GM21576 (cell line): ENCODE results near the gene NEGR1.

Experiments
- ATAC-seq: cut with Tn5 transposase; IDR thresholded peaks from one replicate; pipeline ENCODE4 v1.9.1; 2021; ENCODE audit warnings: mild to moderate bottlenecking, moderate library complexity; ENCODE audit not compliant: unreplicated experiment

Gene NEGR1

DNA sequence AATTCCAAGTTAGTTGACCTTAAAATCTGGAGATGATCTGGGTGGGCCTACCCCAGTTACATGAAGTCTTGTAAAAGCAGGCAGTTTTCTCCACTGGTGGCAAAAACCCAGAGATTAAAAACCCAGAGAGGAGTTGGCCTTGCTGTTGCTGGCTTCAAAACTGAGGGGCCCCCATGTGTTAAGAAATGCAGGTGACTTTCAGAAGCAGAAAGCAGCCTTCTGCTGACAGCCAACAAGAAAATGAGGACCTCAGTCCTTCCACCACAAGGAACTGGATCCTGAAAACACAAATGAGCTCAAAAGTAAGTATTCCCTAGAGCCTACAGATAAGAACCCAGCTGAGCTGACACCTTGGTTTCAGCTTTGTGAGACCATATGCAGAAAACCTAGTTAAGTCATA, 857.8 kb downstream of the NEGR1 start:
- ATAC-seq: no peak

DNA sequence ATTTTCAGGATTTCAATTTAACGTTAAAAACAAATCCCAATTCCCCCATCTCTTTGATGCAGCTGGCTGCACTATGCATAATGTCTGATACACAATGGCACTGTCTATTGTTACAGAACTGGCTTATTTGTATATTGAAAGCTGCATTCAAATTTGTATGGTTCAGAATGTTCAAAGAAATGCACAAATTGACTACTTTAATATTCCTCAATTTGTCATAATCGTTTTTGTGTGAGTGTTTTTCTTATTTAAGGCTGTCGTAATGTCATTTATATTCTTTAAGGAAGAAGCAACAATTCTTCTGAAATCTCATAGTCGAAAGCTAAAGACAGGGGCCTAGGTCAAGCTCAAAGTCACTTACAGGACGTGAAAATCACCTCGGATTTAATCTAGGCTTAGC, 860.1 kb downstream of the NEGR1 start:
- ATAC-seq: no peak

DNA sequence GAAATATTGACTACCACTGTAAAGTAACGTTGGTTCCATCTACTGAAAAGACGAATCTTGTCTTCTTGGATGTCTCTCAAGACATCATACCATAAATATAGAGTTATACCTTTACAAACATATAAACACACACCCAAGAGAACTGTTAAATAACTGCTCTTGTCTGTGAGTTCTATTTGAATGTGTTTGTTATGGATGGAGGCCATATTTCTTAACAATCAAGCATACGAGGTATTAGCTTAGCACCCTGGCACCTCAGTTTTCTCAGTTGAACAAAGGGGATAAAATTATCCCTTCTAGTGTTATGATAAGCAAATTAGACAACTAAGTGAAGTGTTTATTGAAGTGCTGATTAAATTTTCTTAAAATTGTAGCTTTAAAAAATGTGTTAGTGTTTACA, 864.9 kb downstream of the NEGR1 start:
- ATAC-seq: no peak

DNA sequence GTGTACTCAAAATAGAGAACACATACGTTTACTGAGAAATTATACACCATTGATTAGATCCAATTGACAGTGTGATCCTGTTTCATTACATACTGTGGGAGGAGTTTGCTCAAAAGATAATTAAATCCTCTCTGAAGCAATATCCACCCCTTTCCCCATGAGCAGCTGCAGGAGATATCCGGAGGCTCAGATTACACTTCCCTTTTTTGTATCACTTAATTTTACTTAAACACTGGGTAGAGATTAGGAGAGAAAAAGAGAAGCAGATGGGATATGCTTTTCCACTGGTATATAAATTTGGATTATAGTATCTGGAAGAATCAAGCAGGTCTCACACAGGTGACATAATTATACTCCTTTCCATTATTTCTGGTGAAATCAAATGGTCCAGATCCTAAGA, 868.2 kb downstream of the NEGR1 start:
- ATAC-seq: no peak

DNA sequence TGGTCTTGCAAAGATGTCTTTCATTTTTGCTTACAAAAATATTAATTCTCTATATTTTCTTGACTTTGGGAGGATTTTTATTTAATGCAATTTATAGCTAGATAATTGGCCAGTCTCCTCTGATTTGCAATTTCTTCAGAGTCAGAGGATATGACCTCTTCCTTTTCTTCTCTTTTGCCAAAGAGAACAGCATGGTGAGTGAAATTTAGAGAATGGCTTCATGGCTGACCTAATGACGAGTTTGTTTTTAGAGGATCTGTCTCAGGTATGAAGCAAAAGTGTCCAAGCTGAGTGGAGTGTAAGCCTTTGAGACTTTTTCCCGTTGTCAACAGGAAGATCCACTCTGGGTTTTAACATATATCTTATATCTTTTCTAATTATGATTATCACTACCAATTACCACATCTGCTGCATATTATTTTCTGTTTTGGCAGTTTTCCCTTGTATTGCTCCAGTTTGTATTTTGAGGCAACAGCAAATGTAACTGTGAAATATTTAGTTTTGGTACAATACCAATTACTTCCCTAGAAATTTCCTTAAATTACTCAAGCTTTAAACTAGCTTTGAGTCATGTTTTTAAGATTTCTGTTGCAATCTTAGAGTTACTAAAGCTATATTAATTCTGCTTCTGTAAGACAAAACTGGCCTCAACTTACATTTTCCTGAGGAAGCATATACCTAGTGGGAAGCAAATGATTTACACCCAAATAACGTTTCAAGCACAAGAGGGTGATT, 868.7 kb downstream of the NEGR1 start:
- no peak for ATAC-seq

DNA sequence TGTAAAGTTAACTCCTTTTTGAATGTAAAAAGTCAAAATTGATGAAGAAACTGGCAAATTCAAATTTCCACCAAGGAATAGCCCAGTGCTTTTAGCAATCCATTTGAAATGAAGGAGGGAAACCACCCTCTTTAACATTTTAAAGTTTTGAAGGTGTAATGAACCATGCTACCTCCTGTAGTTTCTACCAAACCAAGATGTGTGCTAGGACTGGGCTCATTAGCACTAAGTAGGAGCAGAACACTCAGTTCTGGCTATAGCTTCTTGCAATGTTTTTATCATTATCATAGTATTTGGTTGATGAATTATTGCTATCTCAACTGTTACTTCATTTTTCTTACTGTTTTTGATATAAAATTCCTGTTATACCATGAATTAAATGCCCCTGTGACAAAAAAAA, 882.3 kb downstream of the NEGR1 start:
- ATAC-seq: no peak

DNA sequence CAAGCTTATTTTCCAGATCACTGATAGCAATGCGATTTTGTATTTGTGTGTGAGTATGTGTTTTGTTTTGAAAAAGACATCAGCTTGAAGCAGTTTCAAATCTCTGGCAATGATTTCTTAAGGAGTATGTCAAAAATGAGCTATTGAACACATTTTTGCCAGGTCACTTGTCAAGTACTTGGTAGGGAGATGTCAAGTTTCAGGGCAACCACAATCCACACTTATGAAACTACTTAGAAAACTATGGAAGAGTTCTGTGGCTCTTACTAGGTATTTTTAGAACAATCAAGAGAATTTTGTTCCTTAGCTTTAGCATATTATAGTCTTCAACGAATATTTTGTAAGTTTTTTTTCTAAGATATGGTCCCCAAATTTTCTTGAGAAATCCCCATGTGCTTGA, 882.7 kb downstream of the NEGR1 start:
- ATAC-seq: no peak

DNA sequence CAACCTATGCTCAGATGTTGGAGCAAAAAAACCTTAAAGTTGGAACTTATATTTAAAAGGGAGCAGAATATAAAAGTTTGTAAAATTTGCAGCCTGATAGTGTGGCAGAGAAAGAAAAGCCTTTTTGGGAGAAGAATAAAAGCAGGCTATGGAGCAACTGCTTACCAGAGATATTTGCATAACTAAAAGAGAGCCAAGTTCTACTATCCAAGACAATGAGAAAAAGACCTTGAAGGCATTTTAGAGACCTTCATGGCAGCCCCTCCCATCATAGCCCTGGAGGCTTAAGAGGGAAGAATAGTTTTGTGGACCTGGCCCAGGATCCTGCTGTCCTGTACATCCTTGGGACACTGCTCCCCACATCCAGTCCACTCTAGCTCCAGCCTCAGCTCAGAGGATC, 889.0 kb downstream of the NEGR1 start:
- no peak for ATAC-seq

DNA sequence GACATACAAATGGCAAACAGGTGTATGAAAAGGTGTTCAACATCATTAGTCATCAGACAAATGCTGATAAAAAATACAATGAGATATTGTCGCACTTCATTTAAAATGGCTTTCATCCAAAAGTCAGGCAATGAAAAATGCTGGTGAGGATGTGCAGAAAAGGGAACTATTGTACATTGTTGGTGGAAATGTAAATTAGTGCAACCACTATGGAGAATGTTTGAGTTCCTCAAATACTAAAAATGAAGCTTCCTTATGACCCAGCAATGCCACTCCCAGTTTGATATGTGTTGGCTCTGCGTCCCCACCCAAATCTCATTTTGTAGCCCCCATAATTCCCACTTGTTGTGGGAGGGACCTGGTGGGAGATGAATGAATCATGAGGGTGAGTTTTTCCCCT, 891.8 kb downstream of the NEGR1 start:
- ATAC-seq: no peak

DNA sequence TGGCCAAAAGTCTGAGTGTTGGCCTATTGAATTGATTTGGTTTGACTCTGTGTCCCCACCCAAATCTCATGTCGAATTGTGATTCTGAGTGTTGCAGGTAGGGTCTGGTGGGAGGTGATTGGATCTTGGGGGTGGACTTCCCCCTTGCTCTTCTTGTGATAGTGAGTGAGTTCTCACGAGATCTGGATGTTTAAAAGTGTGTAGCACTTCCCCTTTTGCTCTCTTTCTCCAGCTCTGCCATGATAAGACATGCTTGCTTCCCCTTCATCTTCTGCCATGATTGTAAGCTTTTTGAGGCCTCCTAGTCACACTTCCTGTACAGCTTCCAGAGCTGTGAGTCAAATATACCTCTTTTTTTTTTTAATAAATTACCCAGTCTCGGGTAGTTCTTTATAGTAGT, 904.5 kb downstream of the NEGR1 start:
- ATAC-seq: no peak

DNA sequence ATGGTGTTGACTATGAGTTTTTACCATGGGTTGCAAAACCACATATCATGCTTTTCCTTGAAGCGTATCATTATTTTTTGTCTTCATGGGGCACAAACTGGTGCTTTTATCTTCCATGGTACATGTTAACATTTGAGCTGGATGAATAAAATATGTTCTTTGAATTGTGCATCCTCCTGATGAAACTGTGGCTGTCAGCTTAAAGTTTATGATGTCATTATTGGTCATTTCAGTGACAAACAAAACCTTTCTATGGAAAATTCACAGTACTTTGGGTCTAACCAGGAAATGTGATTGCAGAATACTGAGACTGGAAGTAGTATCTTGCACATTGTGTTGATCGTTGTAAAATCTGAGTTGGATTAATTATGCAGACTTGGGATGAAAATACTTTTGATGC, 909.8 kb downstream of the NEGR1 start:
- ATAC-seq: no peak

DNA sequence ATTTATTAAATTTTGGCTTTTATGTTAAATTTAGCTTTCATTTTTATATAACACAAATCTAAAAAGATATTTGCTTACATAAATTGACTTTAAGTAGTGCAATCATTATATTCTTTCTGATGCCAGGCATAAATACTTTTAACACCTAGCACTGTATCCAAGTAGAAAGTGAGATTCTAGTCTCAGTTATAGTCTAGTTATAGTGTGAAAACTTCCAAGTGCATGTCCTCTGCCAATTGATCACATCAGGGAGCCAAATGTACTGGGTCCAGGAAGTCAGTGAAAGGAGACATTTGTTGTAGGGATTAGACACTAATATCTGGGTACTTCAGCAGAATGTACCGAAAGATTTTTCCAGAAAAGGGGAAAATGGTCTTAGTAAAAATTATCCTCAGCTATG, 910.8 kb downstream of the NEGR1 start:
- no peak for ATAC-seq

DNA sequence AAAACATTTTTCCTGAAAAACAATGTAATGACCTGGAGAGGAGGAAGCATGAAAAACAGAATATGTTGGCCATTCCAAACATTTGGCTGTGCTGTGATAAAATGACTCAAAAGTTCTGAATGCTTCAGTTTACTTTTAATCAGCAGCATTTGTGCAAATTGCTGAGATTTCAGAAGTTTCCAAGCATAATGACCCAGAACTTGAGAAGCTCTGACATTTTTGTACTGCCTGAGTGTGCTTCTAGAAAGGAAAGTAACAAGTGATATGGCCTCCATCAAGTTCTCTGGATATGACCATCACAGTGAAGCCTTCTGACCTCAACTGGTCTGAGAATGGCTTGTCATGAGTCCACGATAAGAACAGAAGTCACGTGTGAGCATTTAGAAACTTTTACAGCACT, 918.1 kb downstream of the NEGR1 start:
- no peak for ATAC-seq

DNA sequence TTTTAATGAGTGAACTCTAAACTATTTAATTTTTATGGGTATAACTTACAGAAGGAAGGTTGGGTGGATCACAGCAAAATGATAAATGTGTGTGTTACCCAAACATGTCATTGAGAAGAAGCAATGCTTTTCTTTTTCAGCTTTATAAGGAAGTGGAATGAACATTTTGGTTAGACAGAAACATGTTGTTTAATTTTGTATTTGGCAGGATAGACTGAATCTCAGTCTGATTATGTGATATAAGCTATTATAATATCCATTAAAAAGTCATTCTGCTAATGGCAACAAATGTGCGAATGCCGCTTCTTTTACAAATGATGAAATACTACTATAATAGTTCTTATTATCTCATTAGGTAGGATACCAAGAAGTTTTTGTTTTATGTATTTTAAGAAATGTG, 919.6 kb downstream of the NEGR1 start:
- ATAC-seq: no peak

DNA sequence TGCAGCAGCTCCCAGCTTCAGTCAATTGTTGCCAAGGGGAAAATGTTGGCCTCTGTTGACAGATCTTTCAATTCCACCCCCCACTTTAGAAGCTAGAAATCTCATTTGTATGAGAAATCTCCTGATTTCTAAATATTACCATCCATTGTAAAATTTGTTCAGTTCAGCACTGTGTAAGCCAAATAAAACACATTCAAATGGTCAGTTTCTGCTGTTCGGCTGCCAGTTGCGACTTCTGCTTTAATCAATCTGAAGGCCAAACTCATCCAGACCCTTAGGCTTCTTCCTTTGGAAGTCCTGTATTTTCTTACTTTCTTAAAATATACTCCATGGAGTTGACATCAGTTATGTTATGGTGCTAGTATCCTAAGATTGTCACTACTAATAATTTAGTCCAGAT, 920.3 kb downstream of the NEGR1 start:
- ATAC-seq: no peak

DNA sequence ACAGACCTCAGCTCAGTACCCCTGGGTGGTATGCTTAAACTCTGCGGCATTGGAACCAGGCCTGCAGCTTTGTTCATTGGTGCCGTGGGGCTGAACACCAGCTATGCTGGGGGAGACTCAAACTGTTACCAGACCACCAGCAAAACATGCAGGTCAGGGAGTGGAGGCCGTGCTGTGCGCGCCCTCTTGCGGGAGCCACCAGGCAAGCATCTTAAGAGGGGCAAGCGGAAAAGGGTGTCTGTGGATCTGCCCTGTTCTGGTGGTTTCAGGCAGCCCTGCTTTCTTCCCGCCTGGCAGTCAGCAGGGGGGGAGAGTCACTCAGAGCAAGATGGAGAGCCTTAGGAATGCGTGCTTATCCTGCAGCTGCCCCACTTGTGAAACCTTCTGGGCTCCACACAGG, 924.6 kb downstream of the NEGR1 start:
- no peak for ATAC-seq

DNA sequence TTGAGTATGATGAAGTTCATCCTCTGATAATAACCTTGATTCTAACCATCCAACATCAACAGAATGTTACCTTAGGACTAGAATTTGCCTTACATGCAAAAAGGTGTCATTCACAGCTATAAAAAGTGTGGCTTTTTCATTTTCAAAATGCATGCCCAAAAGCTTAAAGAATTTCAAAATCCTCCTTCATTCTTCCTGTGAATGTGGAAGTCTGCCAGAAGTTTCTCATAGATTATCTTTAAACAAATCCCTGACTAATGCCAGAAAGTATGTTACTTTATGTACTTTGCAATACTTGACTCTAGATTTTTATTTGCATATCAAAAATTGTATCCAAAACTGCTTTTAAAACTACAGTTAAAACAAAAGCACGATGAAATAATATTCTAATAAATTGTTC, 930.9 kb downstream of the NEGR1 start:
- ATAC-seq: no peak

DNA sequence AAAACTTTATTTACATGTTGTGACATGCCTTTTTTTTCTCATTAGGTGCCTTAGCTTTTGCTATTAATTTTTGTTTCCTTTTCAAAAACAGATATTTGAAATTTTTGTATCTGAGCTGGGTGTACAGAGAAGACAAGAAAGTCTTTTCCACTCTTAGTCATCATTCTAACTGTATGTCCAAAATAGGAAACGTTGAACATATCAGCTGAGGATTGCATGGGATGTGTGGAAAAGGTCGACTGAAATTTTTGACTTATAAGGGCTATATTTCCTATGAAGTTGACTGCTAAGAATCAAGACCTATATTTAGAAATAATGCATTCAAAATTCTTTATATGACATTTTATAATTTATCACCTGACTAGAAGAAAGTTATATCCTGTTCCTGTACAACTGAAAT, 931.5 kb downstream of the NEGR1 start:
- no peak for ATAC-seq

DNA sequence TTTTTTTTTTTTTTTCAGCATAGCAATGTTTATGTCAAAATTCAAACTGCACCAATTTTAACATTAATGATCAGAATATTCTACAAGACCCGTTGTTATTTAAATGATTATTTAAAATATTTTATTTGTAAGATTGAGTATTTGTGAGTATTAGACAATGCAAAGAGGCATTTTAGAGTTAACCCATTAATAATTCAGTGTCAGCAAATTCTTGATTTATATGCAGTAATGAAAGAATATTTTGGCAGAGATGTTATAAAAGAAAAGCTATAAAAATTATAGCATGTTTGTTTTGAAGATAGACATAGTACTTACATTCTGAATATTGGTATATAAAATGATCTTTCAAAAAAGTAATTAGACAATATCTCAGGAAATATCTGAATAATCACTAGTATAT, 932.0 kb downstream of the NEGR1 start:
- ATAC-seq: no peak
